ENCODE results near the gene AZIN2. TPM values are rescaled to one million over a fixed set of nuclear protein-coding genes. Genes with fewer than 3 reads are reported as not detected.

AZIN2 gene
- total and polyA plus RNA-seq, 2 donors (not counting 3 experiments of a cell fraction or from before 2014, with no cell fraction given) = 0.91 to 1.4 TPM

DNA sequence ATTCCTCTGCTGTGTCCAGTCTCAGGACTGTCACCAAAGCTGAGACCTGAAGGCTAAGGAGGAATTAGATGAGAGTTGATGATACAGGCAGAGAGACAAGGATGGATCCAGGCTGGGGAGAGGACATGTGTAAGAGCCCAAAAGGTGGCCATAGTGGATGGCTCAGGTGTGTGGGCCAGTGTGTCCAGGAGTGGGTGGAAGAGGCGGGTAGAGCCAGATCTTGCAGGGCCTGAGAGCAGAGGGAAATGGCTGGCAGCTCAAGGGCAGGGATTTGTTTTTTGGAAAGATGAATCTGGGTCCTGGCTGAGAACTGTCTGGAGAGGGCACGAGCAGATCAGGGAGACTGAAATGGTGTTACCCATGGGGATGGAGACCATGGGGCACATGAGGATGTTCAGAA, 38.1 kb downstream of the AZIN2 start:
- ChIA-PET CTCF (no interaction called here), POLR2A (no interaction called here)
- intact Hi-C loops (cut with micrococcal nuclease) = no loop called here
- dilution Hi-C loops (cut with MboI; ENCODE audit: extremely low pct_ligation_motif_present, low sequenced_read_pairs) = no loop called here
- Histone ChIP-seq H3K27ac (ENCODE audit: insufficient read depth, low read depth, low read length) (no peak overlapping the region), H4K20me1 (replicated peaks; ENCODE audit: control insufficient read depth, extremely low read depth, insufficient read depth, low read length) (no peaks in the 10 kb centered on the region), H3K79me2 (ENCODE audit: control insufficient read depth, insufficient read depth, low read length) (no peaks in the 10 kb centered on the region), H2AFZ (ENCODE audit: low read depth, low read length) (no peak overlapping the region), H3K4me3 (replicated peaks in 1 of 3; ENCODE audit: insufficient read depth in 1 of 3, low read depth in 1 of 3, low read length in 3 of 3) (no peak overlapping the region), H3K9ac (replicated peaks; ENCODE audit: extremely low read depth, insufficient read depth, low read length) (no peak overlapping the region), H3K9me3 (replicated peaks; ENCODE audit: control insufficient read depth, insufficient read depth, low read length) (no peaks in the 10 kb centered on the region), H3K9me1 (replicated peaks; ENCODE audit: control insufficient read depth, extremely low read depth, insufficient read depth, low read length) (no peaks in the 10 kb centered on the region), H3K27me3 (ENCODE audit: control insufficient read depth in 2 of 2, insufficient read depth in 2 of 2, low read length in 2 of 2) (peaks cover 2 to 4% of the 10 kb centered on the region in 2 experiments), H3K4me1 (ENCODE audit: control insufficient read depth, extremely low read depth, insufficient read depth, low read length) (no peaks in the 10 kb centered on the region), H3K36me3 (ENCODE audit: control insufficient read depth in 2 of 2, extremely low read depth in 1 of 2, insufficient read depth in 2 of 2, low read length in 2 of 2) (no peaks in the 10 kb centered on the region), H3K4me2 (ENCODE audit: insufficient read depth, low read length) (no peak overlapping the region)
- DNase-seq (ENCODE audit: low read depth, low spot score) (no peak), FAIRE-seq (no peak)
- BruUV-seq (replicated peaks) = no TSS peak
- no peak for TF ChIP-seq MYC (IDR thresholded peaks at IDR 0.05; ENCODE audit: low read depth, low read length)
- no peak for TF ChIP-seq POLR2AphosphoS5 (IDR thresholded peaks at IDR 0.05; ENCODE audit: insufficient read depth, low read depth, low read length)
- TF ChIP-seq JUN (IDR thresholded peaks at IDR 0.05; ENCODE audit: borderline replicate concordance, insufficient read depth, insufficient read length, low read depth) = no peak
- TF ChIP-seq EZH2 (IDR thresholded peaks at IDR 0.05; ENCODE audit: borderline replicate concordance, low read depth, low read length, severe bottlenecking) = no peak
- TF ChIP-seq, protein P1, sequence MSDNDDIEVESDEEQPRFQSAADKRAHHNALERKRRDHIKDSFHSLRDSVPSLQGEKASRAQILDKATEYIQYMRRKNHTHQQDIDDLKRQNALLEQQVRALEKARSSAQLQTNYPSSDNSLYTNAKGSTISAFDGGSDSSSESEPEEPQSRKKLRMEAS (IDR thresholded peaks at IDR 0.05; ENCODE audit: insufficient read depth, insufficient read length) = no peak
- TF ChIP-seq GATA2 (IDR thresholded peaks at IDR 0.05; ENCODE audit: insufficient read depth, insufficient read length, low read depth, low read length) = no peak
- no peak for TF ChIP-seq CTCF (IDR thresholded peaks at IDR 0.05; ENCODE audit: extremely low read depth in 1 of 2, insufficient read depth in 1 of 2, low read depth in 1 of 2, low read length in 2 of 2)
- TF ChIP-seq FOS (IDR thresholded peaks at IDR 0.05; ENCODE audit: borderline replicate concordance, insufficient read depth, low read length) = no peak
- TF ChIP-seq POLR2A (IDR thresholded peaks at IDR 0.05; ENCODE audit: low read depth, low read length) = no peak
